NCI-H510A treated with DMSO at 0.1 percent for 48 hours (cell line): Measurements from ENCODE around the gene NPTN.
A peak's percentile ranks its signal among the peaks of the same experiment; 100 is the strongest.

ENCODE experiments used
- DNase-seq: peaks from one replicate; lab custom pipeline; 2025; lab: John Stamatoyannopoulos, UW

NPTN gene

DNA sequence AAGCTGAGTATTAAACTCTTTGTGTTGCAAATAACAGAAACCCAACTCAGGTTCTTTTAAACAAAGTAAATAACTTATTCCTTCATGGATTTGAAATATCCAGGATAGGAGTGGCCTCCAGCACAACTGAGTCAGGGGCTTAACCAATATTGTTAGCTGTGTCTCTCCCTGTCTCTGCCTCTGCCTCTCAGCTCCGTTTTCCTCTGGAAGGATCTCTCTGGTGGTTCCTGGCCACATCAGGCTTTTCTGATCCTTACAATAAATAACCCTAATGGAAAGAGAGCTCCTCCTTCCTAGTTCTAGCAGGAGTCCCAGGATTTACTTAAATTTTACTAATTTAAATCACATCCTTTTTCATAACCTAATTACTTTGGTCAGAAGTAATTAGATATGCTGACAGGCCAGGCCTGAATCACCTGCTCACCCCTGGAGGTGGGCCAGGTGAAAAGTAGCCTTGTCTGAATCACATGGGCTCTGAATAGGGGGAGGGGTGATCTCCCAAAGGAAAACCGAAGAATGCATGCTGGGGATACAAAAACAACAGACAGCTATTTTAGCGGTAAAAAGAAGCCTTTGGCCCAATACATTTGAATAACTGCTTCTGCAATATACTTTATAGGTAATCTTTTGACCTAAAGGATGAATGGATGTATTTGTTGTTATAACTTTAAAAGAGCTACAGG is 114.9 kb downstream of the NPTN start:
- peak; percentile 21 for DNase-seq

DNA sequence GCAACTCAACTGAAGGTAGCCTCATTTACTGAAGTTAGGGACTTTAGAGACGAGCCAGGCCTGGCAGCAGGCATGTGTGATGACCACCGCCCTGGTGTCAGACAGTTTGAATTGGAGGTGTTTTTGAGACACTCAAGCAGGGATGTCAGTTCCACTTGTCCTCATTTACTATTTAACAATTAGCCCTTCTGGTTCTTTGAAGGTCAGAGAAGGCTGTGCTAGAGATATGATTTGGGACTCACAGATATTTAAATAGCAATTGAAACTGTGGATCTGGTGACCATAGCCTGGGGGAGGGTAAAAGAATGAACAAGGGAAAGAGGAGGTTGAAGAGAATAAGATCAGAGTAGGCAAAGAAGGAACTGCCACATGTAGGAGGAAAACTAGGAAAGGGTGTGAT is 115.6 kb downstream of the NPTN start:
- DNase-seq = peak; percentile 5

DNA sequence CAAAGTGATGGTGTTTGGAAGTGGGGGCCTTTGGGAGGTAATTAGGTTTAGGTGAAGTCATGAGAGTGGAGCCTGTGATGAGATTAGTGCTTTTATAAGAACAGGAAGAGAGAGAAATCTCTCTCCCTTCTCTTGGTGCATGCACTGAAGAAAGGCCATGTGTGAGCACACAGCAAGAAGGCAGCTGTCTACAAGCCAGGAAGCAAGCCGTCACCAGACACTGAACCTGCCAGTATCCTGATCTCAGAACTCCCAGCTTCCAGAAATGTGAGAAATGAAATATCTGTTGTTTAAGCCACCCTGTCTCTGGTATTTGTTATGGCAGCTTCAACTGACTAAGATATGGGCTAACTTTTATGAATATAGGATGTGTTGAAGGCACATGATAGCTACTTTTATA is 117.7 kb downstream of the NPTN start:
- peak; percentile 6 for DNase-seq
